Effector CD8-positive, alpha-beta T cell (primary cell): ENCODE results near the gene PSMC4.

Source experiments
- DNase-seq: peaks from one replicate; lab custom pipeline; 2025; lab: John Stamatoyannopoulos, UW

Gene PSMC4

DNA sequence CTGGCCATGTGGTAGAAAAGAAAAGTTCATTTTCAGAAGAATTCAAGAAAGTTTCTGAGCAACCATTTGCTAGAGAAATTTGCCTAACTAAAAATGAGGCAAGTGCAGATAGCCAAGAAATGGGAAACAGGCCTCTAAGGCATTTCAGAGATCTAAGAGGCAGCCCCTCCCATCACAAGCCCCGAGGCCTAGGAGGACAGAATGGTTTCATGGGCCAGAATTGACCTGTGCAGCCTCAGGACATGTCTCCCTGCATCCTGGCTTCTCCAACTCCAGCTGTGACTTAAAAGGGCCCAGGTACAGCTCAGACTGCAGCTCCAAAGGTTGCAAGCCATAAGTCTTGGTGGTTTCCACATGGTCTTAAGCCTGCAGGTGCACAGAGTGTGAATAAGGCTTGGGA, 22.6 kb downstream of the PSMC4 start:
- no peak for DNase-seq

- no peak for DNase-seq
Observed at GRCh38 chr19:39994361-39994760, 23.4 kb downstream of the PSMC4 start.

GRCh38 chr19:39995794-39996193, 24.8 kb downstream of the PSMC4 start:
- DNase-seq: no peak

- DNase-seq: peak; percentile 12
Observed at GRCh38 chr19:39996218-39996810, 25.3 kb downstream of the PSMC4 start.

DNA sequence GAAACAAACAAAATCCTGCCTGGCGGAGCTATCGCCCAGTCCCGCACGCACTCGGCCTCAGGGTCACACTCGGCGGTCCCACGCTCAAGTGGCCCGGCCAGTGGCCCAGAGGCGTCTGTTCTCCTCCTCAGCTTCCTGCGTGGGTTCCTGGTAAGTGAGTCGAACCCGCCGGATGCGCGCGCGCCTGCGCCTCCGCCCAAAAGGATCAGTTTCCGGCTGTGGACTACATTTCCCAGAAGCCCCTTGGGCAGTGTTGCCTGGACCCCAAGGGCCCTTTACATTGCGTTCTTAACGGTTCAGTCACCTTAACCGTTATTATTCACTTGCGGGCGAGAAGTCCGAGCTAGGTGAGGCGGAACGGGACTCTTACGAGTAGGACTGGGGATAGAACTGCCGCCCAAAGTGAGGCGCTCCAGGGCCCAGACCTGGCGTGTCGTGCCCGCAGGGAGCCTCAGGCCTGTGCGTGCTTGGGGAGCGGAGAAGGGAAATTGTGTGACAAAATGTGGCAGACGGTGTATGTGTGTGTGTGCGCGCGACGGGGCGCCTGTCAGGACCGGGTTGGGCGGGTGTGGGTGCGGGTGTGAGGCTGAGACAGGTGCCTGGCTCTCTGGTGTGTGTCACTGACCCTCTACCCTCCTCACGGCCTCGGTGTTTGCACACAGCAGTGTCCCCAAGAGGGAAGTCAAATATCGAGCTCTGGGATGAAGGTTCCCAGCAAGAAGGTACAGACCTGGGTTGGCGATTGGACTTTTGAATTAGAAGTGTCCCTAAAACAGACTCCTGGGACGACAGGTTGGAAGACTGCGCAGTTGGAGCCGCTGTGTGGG, 26.1 kb downstream of the PSMC4 start, which contains the start of gene ZNF546:
ZNF546 (plus strand) TSS at position 250 of the 827 bp plus-strand sequence. CDS start 1,267 bp downstream, outside the sequence.
- DNase-seq: peak; percentile 82

GRCh38 chr19:39997638-39998216, 26.8 kb downstream of the PSMC4 start:
- no peak for DNase-seq

DNA sequence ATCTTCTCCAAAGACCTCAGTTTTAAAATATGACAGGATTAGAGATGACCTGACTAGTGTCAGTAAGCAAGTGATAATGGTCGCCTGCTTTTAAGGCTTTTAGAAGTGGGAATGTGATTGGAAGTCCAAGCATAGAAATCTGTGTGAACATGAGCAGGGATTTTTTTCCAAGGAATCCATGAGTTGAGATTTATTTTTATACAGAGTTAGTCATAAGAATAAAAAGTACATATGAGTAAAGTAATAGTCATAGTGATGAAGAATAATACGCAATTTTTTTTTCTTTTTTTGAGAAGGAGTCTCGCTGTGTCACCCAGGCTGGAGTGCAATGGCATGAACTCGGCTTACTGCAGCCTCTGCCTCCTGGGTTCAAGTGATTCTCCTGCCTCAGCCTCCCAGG, 27.5 kb downstream of the PSMC4 start:
- no peak for DNase-seq

DNA sequence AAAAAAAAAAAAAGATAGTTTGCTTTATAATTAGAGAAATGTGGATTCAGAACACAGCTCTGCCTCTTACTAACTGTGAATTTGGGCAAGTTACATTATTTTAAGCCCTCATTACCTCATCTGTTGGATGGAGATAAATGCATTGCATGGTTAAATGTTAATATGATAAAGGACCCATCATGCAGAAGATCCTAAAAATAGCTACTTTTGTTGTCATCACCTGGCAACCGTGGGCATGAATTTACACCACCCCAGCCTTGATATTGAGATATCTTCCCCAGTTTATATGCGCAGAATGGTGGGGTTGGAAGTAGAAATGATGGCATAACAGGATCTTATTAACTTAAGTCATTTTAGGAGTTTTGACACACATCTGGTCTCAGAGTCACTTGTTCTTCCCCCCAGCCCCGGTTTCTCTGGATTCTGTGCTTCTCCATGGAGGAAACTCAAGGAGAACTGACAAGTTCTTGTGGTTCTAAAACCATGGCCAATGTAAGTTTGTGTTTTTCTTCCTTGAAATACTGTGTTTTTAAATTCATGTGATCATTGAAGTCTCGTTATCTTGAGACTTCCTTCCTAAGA, 34.8 kb downstream of the PSMC4 start:
- no peak for DNase-seq

GRCh38 chr19:40006273-40006691, 35.3 kb downstream of the PSMC4 start:
- no peak for DNase-seq

DNA sequence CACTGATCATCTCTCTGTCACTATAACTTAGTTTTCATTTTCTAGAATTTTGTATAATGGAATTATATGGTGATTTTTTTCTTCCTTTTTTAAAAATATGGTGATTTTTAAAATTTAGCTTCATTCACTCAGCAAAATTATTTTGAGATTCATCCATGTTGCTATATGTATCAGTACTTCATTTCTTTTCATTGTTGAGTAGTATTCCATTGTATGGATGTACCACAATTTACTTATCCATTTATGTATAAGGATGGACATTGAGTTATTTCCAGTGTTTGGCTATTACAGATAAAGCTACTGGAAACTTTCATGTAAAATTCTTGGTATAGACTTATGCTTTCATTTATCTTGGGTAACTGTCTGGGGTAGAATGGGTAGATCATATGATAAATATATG, 38.7 kb downstream of the PSMC4 start:
- no peak for DNase-seq

DNA sequence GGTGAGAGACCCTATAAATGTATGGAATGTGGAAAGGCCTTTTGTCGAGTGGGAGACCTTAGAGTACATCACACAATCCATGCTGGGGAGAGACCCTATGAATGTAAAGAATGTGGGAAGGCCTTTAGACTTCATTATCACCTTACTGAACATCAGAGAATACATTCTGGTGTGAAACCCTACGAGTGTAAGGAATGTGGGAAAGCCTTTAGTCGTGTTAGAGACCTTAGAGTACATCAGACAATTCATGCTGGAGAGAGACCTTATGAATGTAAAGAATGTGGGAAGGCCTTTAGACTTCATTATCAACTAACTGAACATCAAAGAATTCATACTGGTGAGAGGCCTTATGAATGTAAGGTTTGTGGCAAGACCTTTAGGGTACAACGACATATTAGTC, 43.0 kb downstream of the PSMC4 start:
- DNase-seq: no peak

- DNase-seq: no peak
Observed at GRCh38 chr19:40023969-40024368, 53.0 kb downstream of the PSMC4 start.

DNA sequence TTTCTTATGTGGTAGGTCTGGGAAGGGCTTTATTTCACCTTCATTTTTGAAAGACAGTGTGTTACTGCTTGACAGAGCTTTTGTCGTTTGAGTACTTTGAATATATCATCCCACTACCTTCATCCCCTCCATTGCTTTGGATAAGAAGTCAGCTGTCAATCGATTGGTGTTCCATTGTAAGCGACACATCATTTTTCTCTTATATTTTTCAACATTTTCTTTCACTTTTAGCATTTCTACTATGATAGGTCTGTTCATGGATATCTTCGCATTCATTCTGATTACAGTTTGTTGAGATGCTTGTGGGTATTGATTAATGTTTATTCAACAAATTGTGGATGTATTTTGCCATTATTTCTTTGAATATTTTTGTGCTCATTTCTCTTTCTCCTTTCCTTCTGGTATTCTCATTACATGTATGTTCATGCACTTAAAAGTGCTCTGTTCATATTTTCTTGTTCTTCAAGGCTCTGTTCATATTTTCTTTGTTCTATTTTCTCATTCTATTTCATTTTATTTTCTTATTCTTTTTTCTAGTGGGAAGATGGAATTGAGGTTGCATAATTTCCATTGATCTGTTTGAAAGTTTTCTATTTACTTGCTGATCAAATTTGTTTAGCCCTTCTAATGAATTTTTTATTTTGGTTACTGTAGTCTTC, 55.1 kb downstream of the PSMC4 start:
- no peak for DNase-seq

DNA sequence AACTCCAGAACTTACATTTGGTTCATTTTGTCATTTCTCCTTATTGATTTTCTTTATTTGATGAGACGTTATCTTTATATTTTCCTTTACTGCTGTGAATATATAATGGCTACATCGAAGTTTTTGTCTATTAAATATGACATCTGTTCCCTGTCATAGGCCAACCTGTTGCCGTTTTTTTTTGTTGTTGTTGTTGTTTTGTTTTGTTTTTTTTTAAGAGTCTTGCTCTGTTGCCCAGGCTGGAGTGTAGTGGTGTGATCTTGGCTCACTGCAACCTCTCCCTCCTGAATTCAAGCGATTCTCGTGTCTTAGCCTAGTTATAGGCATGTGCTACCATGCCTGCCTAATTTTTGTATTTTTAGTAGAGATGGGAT, 55.6 kb downstream of the PSMC4 start:
- DNase-seq: no peak
